ENCODE measurements around the gene SCRN1. TPM values are rescaled to one million over a fixed set of nuclear protein-coding genes. Genes with fewer than 3 reads are reported as not detected.
"Not testable (repeated sequence)": the region's sequence is repeated elsewhere in the genome, so short reads cannot be mapped to it uniquely, and the experiment has no call there.

The SCRN1 gene
- total RNA-seq, 1 donor from 2014 or later = 0.82 TPM

- H3K9me3 Mint-ChIP-seq = no peaks in the 10 kb centered on the region
These were observed 75.4 kb downstream of the SCRN1 start for GRCh38 chr7:29914180-29914579.

GRCh38 chr7:29906200-29907022, 83.2 kb downstream of the SCRN1 start:
- peaks cover 27% of the 10 kb centered on the region for H3K9me3 Mint-ChIP-seq
- no peak for DNase-seq (ENCODE audit: low spot score)
- peaks cover 4% of the 10 kb centered on the region for H3K27me3 Mint-ChIP-seq (ENCODE audit: low read depth)
- H3K4me1 Mint-ChIP-seq (ENCODE audit: low read depth) = no peaks in the 10 kb centered on the region
- H3K4me3 Mint-ChIP-seq (ENCODE audit: low read depth) = no peak overlapping the region
- intact Hi-C loops (cut with micrococcal nuclease) = no loop called here
- H3K36me3 Mint-ChIP-seq (ENCODE audit: low read depth) = peaks cover 8% of the 10 kb centered on the region
- H3K27ac Mint-ChIP-seq = no peak overlapping the region

More at GRCh38 chr7:29914180-29914579, 75.4 kb downstream of the SCRN1 start:
- H3K4me1 Mint-ChIP-seq (ENCODE audit: low read depth) = no peaks in the 10 kb centered on the region
- H3K36me3 Mint-ChIP-seq (ENCODE audit: low read depth) = no peaks in the 10 kb centered on the region
- H3K27me3 Mint-ChIP-seq (ENCODE audit: low read depth) = peaks cover 3% of the 10 kb centered on the region
- H3K27ac Mint-ChIP-seq = no peak overlapping the region
- intact Hi-C loops (cut with micrococcal nuclease) = no loop called here
- H3K4me3 Mint-ChIP-seq (ENCODE audit: low read depth) = no peak overlapping the region
- no peak for DNase-seq (ENCODE audit: low spot score)

GRCh38 chr7:29900745-29901144, 88.9 kb downstream of the SCRN1 start:
- Mint-ChIP-seq H3K4me1 (ENCODE audit: low read depth) (no peaks in the 10 kb centered on the region), H3K27ac (no peak overlapping the region), H3K27me3 (ENCODE audit: low read depth) (peaks cover 12% of the 10 kb centered on the region), H3K9me3 (peaks cover 8% of the 10 kb centered on the region), H3K4me3 (ENCODE audit: low read depth) (no peak overlapping the region), H3K36me3 (ENCODE audit: low read depth) (peaks cover 1% of the 10 kb centered on the region)
- intact Hi-C loops (cut with micrococcal nuclease) = no loop called here
- no peak for DNase-seq (ENCODE audit: low spot score)

GRCh38 chr7:29898301-29898700, 91.3 kb downstream of the SCRN1 start:
- H3K36me3 Mint-ChIP-seq (ENCODE audit: low read depth) = no peaks in the 10 kb centered on the region
- peaks cover 9% of the 10 kb centered on the region for H3K27me3 Mint-ChIP-seq (ENCODE audit: low read depth)
- intact Hi-C loops (cut with micrococcal nuclease) = no loop called here
- no peak overlapping the region for H3K27ac Mint-ChIP-seq
- no peak overlapping the region for H3K4me3 Mint-ChIP-seq (ENCODE audit: low read depth)
- H3K9me3 Mint-ChIP-seq = no peaks in the 10 kb centered on the region
- H3K4me1 Mint-ChIP-seq (ENCODE audit: low read depth) = no peaks in the 10 kb centered on the region
- DNase-seq (ENCODE audit: low spot score) = no peak

- H3K36me3 Mint-ChIP-seq (ENCODE audit: low read depth) = no peaks in the 10 kb centered on the region
- no peaks in the 10 kb centered on the region for H3K4me1 Mint-ChIP-seq (ENCODE audit: low read depth)
- H3K27ac Mint-ChIP-seq = no peak overlapping the region
- peaks cover 9% of the 10 kb centered on the region for H3K27me3 Mint-ChIP-seq (ENCODE audit: low read depth)
- no peak for DNase-seq (ENCODE audit: low spot score)
- no peak overlapping the region for H3K4me3 Mint-ChIP-seq (ENCODE audit: low read depth)
- intact Hi-C loops (cut with micrococcal nuclease) = no loop called here
- no peaks in the 10 kb centered on the region for H3K9me3 Mint-ChIP-seq
These were observed 92.8 kb downstream of the SCRN1 start for GRCh38 chr7:29896685-29897411.

- Mint-ChIP-seq H3K27ac (no peak overlapping the region), H3K4me3 (ENCODE audit: low read depth) (no peak overlapping the region), H3K27me3 (ENCODE audit: low read depth) (peaks cover 9% of the 10 kb centered on the region), H3K4me1 (ENCODE audit: low read depth) (no peaks in the 10 kb centered on the region), H3K36me3 (ENCODE audit: low read depth) (no peaks in the 10 kb centered on the region), H3K9me3 (no peaks in the 10 kb centered on the region)
- intact Hi-C loops (cut with micrococcal nuclease) = no loop called here
- DNase-seq (ENCODE audit: low spot score) = no peak
These were observed 94.0 kb downstream of the SCRN1 start for GRCh38 chr7:29895559-29895958.

GRCh38 chr7:29894256-29894655, 95.3 kb downstream of the SCRN1 start:
- Mint-ChIP-seq H3K9me3 (no peaks in the 10 kb centered on the region), H3K36me3 (ENCODE audit: low read depth) (no peaks in the 10 kb centered on the region), H3K27ac (no peak overlapping the region), H3K4me1 (ENCODE audit: low read depth) (no peaks in the 10 kb centered on the region), H3K4me3 (ENCODE audit: low read depth) (no peak overlapping the region), H3K27me3 (ENCODE audit: low read depth) (peaks cover 9% of the 10 kb centered on the region)
- intact Hi-C loops (cut with micrococcal nuclease) = no loop called here
- no peak for DNase-seq (ENCODE audit: low spot score)

- no peaks in the 10 kb centered on the region for H3K9me3 Mint-ChIP-seq
These were observed 96.1 kb downstream of the SCRN1 start for GRCh38 chr7:29893351-29893965.

GRCh38 chr7:29892231-29892630, 97.4 kb downstream of the SCRN1 start:
- Mint-ChIP-seq H3K4me1 (ENCODE audit: low read depth) (no peaks in the 10 kb centered on the region), H3K4me3 (ENCODE audit: low read depth) (no peak overlapping the region), H3K27ac (no peak overlapping the region), H3K36me3 (ENCODE audit: low read depth) (no peaks in the 10 kb centered on the region), H3K27me3 (ENCODE audit: low read depth) (peaks cover 2% of the 10 kb centered on the region), H3K9me3 (no peaks in the 10 kb centered on the region)
- no peak for DNase-seq (ENCODE audit: low spot score)
- intact Hi-C loops (cut with micrococcal nuclease) = no loop called here

More at GRCh38 chr7:29893351-29893965, 96.1 kb downstream of the SCRN1 start:
- DNase-seq (ENCODE audit: low spot score) = no peak
- intact Hi-C loops (cut with micrococcal nuclease) = no loop called here
- Mint-ChIP-seq H3K4me3 (ENCODE audit: low read depth) (no peak overlapping the region), H3K4me1 (ENCODE audit: low read depth) (no peaks in the 10 kb centered on the region), H3K27me3 (ENCODE audit: low read depth) (peaks cover 8% of the 10 kb centered on the region), H3K27ac (no peak overlapping the region), H3K36me3 (ENCODE audit: low read depth) (no peaks in the 10 kb centered on the region)

- Mint-ChIP-seq H3K36me3 (ENCODE audit: low read depth) (no peaks in the 10 kb centered on the region), H3K27ac (no peak overlapping the region), H3K4me3 (ENCODE audit: low read depth) (no peak overlapping the region), H3K9me3 (no peaks in the 10 kb centered on the region), H3K4me1 (ENCODE audit: low read depth) (no peaks in the 10 kb centered on the region), H3K27me3 (ENCODE audit: low read depth) (peaks cover 2% of the 10 kb centered on the region)
- DNase-seq (ENCODE audit: low spot score) = no peak
- intact Hi-C loops (cut with micrococcal nuclease) = no loop called here
These were observed 97.8 kb downstream of the SCRN1 start for GRCh38 chr7:29891766-29892165.

GRCh38 chr7:29890786-29891185, 98.8 kb downstream of the SCRN1 start:
- H3K4me3 Mint-ChIP-seq (ENCODE audit: low read depth); H3K36me3 Mint-ChIP-seq (ENCODE audit: low read depth); intact Hi-C loops (cut with micrococcal nuclease); H3K9me3 Mint-ChIP-seq; H3K27ac Mint-ChIP-seq; H3K4me1 Mint-ChIP-seq (ENCODE audit: low read depth); DNase-seq (ENCODE audit: low spot score); H3K27me3 Mint-ChIP-seq (ENCODE audit: low read depth): not testable (repeated sequence)

- H3K27me3 Mint-ChIP-seq (ENCODE audit: low read depth) = peaks cover 3% of the 10 kb centered on the region
- no peaks in the 10 kb centered on the region for H3K9me3 Mint-ChIP-seq
- no peaks in the 10 kb centered on the region for H3K4me1 Mint-ChIP-seq (ENCODE audit: low read depth)
These were observed 99.3 kb downstream of the SCRN1 start for GRCh38 chr7:29890251-29890650.

GRCh38 chr7:29889288-29889687, 100.3 kb downstream of the SCRN1 start:
- Mint-ChIP-seq H3K36me3 (ENCODE audit: low read depth) (no peaks in the 10 kb centered on the region), H3K27ac (no peak overlapping the region), H3K4me1 (ENCODE audit: low read depth) (no peaks in the 10 kb centered on the region), H3K9me3 (no peaks in the 10 kb centered on the region), H3K4me3 (ENCODE audit: low read depth) (no peak overlapping the region), H3K27me3 (ENCODE audit: low read depth) (peaks cover 11% of the 10 kb centered on the region)
- intact Hi-C loops (cut with micrococcal nuclease) = no loop called here
- no peak for DNase-seq (ENCODE audit: low spot score)

More at GRCh38 chr7:29890251-29890650, 99.3 kb downstream of the SCRN1 start:
- no peak overlapping the region for H3K27ac Mint-ChIP-seq
- DNase-seq (ENCODE audit: low spot score) = no peak
- no peak overlapping the region for H3K4me3 Mint-ChIP-seq (ENCODE audit: low read depth)
- no peaks in the 10 kb centered on the region for H3K36me3 Mint-ChIP-seq (ENCODE audit: low read depth)
- intact Hi-C loops (cut with micrococcal nuclease) = no loop called here
